H1 (cell line): Measurements from ENCODE around the gene IQCF6. TPM values are rescaled to one million over a fixed set of nuclear protein-coding genes. Genes with fewer than 3 reads are reported as not detected.

ENCODE experiments used
- CEBPB ChIP-seq: IDR thresholded peaks from 2 replicates; pipeline ENCODE4 v1.6.1; 2012; ENCODE audit warnings: low read depth, low read length
- MAFK ChIP-seq: IDR thresholded peaks from 2 replicates; pipeline ENCODE4 v1.6.1; 2012; ENCODE audit warnings: low read depth, mild to moderate bottlenecking, improper control_type of control experiment, low read length
- TBP ChIP-seq: IDR thresholded peaks from 2 replicates; pipeline ENCODE4 v1.6.1; 2011; ENCODE audit warnings: low read depth, low read length, improper control_type of control experiment
- YY1 ChIP-seq: IDR thresholded peaks from 2 replicates; pipeline ENCODE4 v1.6.1; 2011; ENCODE audit warnings: low read depth, mild to moderate bottlenecking, low read length
- polyA plus RNA-seq, 7 experiments: library from polyadenylated mRNA; depleted of rRNA in 3 of 7; stranded (reverse) in 5 of 7; unstranded in 2 of 7; fragments of >200 nt in 5 of 7; fragments of 200-250 nt in 2 of 7; gene quantifications; 1 replicate in 5 of 7; 2 replicates in 1 of 7; 4 replicates in 1 of 7; pipeline versions ENCODE4 v1.2.1 to v1.2.3, GENCODE V29; 2011 to 2013; ENCODE audit warnings: missing spikeins in 2 of 7, mixed read lengths in 2 of 7
- total RNA-seq: library from RNA; stranded (reverse); fragmentation: NEBNext Ultra II Directional; extraction: Animal tissue kit (Norgen Biotek cat#: 25700); gene quantifications from 2 replicates; pipeline ENCODE4 v1.2.1, GENCODE V29; 2021
- TF ChIP-seq, protein P1 (sequence below), 3 experiments: IDR thresholded peaks; 1 replicate in 2 of 3; 2 replicates in 1 of 3; pipeline versions ENCODE4 v1.5.1 to v1.6.1; 2011; ENCODE audit warnings: low read length in 3 of 3, mild to moderate bottlenecking in 3 of 3, inconsistent platforms in 2 of 3, low read depth in 1 of 3, moderate library complexity in 1 of 3; ENCODE audit not compliant: insufficient read depth in 1 of 3; ENCODE audit errors: control extremely low read depth in 1 of 3

The IQCF6 gene
- total and polyA plus RNA-seq, 2 of the 8 experiments (the other 6 are each of a cell fraction or from before 2014, with no cell fraction given): not detected

DNA sequence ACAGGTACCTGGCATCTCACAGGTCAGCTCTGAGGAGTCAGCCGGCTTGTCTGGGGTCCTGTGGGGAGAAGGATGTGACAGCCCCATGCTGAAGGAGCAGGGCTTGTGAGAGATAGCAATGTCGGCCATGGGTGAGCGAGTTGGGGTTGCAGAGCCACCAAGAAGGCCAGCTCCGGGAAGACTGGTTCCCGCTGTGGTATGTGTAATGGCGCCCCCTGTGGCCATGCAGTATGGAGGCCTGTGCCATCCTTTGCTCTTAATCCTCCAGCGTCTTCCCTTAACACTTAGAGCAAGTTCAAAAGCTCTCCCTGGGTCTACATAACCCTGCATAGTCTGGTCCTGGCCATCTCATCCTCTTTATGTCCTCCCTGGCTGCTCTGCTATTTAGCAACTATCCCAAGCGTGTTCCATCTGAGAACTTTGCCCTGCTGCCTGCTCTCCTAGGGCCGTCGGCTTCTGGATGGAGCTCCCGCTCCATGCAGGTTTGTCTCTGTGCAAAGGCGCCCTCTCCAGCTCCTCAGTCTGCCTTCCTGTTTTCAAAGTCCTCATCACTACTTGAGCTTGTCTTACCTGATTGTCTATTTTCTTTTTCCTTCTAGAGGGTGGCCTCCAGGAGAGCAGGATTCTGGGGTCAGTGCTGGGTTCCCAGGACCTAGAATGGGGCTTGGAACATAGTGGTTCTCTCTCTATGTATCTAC lies 40.8 kb upstream of the IQCF6 start (continued):
- TF ChIP-seq, protein P1, sequence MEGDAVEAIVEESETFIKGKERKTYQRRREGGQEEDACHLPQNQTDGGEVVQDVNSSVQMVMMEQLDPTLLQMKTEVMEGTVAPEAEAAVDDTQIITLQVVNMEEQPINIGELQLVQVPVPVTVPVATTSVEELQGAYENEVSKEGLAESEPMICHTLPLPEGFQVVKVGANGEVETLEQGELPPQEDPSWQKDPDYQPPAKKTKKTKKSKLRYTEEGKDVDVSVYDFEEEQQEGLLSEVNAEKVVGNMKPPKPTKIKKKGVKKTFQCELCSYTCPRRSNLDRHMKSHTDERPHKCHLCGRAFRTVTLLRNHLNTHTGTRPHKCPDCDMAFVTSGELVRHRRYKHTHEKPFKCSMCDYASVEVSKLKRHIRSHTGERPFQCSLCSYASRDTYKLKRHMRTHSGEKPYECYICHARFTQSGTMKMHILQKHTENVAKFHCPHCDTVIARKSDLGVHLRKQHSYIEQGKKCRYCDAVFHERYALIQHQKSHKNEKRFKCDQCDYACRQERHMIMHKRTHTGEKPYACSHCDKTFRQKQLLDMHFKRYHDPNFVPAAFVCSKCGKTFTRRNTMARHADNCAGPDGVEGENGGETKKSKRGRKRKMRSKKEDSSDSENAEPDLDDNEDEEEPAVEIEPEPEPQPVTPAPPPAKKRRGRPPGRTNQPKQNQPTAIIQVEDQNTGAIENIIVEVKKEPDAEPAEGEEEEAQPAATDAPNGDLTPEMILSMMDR (IDR thresholded peaks at IDR 0.05; ENCODE audit: control extremely low read depth in 1 of 3, insufficient read depth in 1 of 3, low read depth in 1 of 3, low read length in 3 of 3): peak; percentile 74 to 96 (median 86)
- TF ChIP-seq MAFK: no peak
- no peak for TF ChIP-seq CEBPB
- 0 out of 2 replicates have a peak, but pooled peaks have one; percentile 12 for TF ChIP-seq TBP
- TF ChIP-seq YY1: peak; percentile 69; the same call in 1 of the 2 replicates
